GM12801 (cell line): Measurements from ENCODE around the gene CLCN1.

Experiments used
- CTCF ChIP-seq: IDR thresholded peaks from one replicate; pipeline ENCODE4 v1.5.1; 2011; ENCODE audit warnings: control low read depth; ENCODE audit not compliant: insufficient read length; ENCODE audit errors: extremely low read depth

CLCN1 gene

GRCh38 chr7:143315776-143316175 lies at the start of gene CLCN1:
Gene CLCN1, plus strand, starts transcription at chr7:143316111. Its CDS starts 102 bp downstream, at chr7:143316213.
- TF ChIP-seq CTCF = no peak

GRCh38 chr7:143269251-143269650 lies 46.7 kb upstream of the CLCN1 start:
- TF ChIP-seq CTCF = no peak

- TF ChIP-seq CTCF = no peak
These were observed 44.7 kb upstream of the CLCN1 start for GRCh38 chr7:143271240-143271639.

GRCh38 chr7:143272871-143273270 lies 43.0 kb upstream of the CLCN1 start:
- TF ChIP-seq CTCF = no peak

GRCh38 chr7:143279186-143280098 lies 36.5 kb upstream of the CLCN1 start:
- TF ChIP-seq CTCF = no peak

GRCh38 chr7:143280160-143280559 lies 35.8 kb upstream of the CLCN1 start:
- TF ChIP-seq CTCF = no peak

GRCh38 chr7:143280566-143280965 lies 35.3 kb upstream of the CLCN1 start:
- TF ChIP-seq CTCF = no peak
